ENCODE data around the gene ZNF787. TPM values are rescaled to one million over a fixed set of nuclear protein-coding genes. Genes with fewer than 3 reads are reported as not detected.

The ZNF787 gene
- total and polyA plus RNA-seq, 4 experiments from 2014 or later: 0.67 to 34.1 (median 16.3) TPM

DNA sequence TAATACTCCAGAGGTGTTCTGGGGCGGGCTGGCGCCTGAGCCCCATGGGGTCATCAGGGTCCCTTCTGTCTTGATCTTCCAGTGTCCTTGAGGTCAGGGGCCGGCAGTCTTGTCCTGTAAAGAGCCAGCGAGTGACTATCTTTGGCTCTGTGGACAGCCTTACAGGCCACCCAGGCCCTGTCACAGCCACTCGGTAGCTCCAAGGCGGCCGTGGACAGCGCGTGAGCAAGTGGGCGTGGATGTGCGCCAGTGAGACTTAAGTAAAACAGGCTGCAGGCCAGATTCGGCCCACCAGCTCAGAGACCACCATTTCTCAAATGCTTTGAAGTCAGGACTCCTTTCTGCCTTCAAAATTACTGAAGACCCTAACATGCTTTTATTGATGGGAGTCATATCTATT lies 23.7 kb upstream of the ZNF787 start:
- CTCF ChIA-PET (ENCODE audit: partially characterized antibody): no interaction called here
- POLR2A ChIA-PET (ENCODE audit: partially characterized antibody): no interaction called here
- H3K4me3 Mint-ChIP-seq: no peak overlapping the region
- H3K27me3 Mint-ChIP-seq: no peaks in the 10 kb centered on the region
- peaks cover 25 to 38% (median 32%) of the 10 kb centered on the region in 4 donors for H3K4me1 Mint-ChIP-seq
- peaks cover 0 to 3% (median 0%) of the 10 kb centered on the region in 8 donors for H3K9me3 Mint-ChIP-seq
- H3K36me3 Mint-ChIP-seq: peaks cover 17 to 19% of the 10 kb centered on the region in 2 donors
- DNase-seq: no peak
- Histone ChIP-seq H3K4me3 (ENCODE audit: low read length in 2 of 2) (no peak overlapping the region), H3K36me3 (ENCODE audit: insufficient read depth, low read length) (peaks cover 3% of the 10 kb centered on the region), H3K27me3 (ENCODE audit: insufficient read depth, low read length) (no peaks in the 10 kb centered on the region), H3K9me3 (ENCODE audit: control insufficient read depth in 1 of 2, low read length in 2 of 2) (no peaks in the 10 kb centered on the region), H3K27ac (ENCODE audit: low read depth, low read length) (no peak overlapping the region), H3K4me1 (ENCODE audit: insufficient read depth, low read length) (peaks cover 20% of the 10 kb centered on the region)
- no peak overlapping the region for H3K27ac Mint-ChIP-seq
- intact Hi-C loops (cut with micrococcal nuclease): no loop called here

DNA sequence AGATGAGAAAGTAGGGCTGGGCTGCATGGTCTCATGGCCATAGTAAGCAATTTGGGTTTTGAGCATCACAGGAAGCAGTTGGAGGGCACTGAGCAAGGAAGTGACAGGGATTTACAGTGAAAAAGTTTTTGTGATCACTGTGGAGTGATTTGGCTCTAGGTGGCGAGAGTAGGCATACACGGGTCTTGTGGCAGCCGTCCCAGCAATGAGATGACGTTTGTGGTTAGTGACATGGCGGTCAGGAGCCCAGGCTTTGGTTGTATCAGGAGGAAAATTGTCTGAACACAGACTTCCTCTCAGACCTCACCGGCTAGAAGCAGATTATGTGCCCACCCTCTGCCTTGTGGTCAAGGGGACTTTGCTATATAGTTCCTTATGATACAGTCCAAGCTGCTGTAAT lies 23.3 kb upstream of the ZNF787 start:
- no peak overlapping the region for H3K4me3 ChIP-seq (ENCODE audit: low read length in 2 of 2)
- POLR2A ChIA-PET (ENCODE audit: partially characterized antibody): no interaction called here
- peak overlapping the region in 4 of 7 donors; percentile 36 to 80 (median 71) for H3K27ac Mint-ChIP-seq
- peaks cover 22% of the 10 kb centered on the region for H3K4me1 ChIP-seq (ENCODE audit: insufficient read depth, low read length)
- DNase-seq: no peak
- no peaks in the 10 kb centered on the region for H3K36me3 ChIP-seq (ENCODE audit: insufficient read depth, low read length)
- H3K9me3 ChIP-seq (ENCODE audit: control insufficient read depth in 1 of 2, low read length in 2 of 2): no peaks in the 10 kb centered on the region
- H3K4me1 Mint-ChIP-seq: peaks cover 25 to 42% (median 33%) of the 10 kb centered on the region in 4 donors
- intact Hi-C loops (cut with micrococcal nuclease): no loop called here
- H3K36me3 Mint-ChIP-seq: peaks cover 12 to 16% of the 10 kb centered on the region in 2 donors
- no peak overlapping the region for H3K27ac ChIP-seq (ENCODE audit: low read depth, low read length)
- no peaks in the 10 kb centered on the region for H3K27me3 ChIP-seq (ENCODE audit: insufficient read depth, low read length)
- H3K4me3 Mint-ChIP-seq: no peak overlapping the region
- CTCF ChIA-PET (ENCODE audit: partially characterized antibody): no interaction called here
- H3K9me3 Mint-ChIP-seq: no peaks in the 10 kb centered on the region
- H3K27me3 Mint-ChIP-seq: no peaks in the 10 kb centered on the region

DNA sequence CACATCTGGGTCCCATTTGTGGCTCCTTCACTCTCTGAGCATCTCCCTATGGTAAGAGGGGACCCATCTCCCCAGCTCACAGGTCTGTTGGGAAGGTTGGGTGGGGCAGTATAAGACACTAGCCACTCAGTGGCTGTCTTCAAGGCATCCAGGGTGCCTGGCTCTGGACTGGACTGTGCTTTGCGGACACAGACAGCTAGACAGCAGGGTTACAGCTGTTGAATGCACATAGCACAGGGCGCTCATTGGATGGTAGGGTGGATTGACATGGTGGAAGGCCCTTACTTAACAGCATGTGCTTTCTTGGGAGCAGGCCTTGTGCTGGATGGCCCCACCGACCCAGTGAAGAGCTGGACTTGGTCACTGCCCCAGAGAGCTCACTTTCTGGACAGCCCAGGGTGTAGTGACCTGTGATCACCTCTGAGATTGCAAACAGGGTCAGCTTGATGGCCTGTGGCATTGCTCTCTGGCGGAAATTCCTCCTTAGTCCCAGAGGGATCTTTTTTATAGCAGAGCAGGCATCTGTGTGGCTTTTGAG lies 21.9 kb upstream of the ZNF787 start:
- Mint-ChIP-seq H3K9me3 (no peaks in the 10 kb centered on the region), H3K36me3 (peaks cover 3 to 9% of the 10 kb centered on the region in 2 donors), H3K27me3 (no peaks in the 10 kb centered on the region), H3K4me1 (peaks cover 24 to 46% (median 33%) of the 10 kb centered on the region in 4 donors), H3K27ac (peak overlapping the region in 2 of 7 donors; percentile 64 to 65), H3K4me3 (peak overlapping the region in 3 of 8 donors; percentile 17 to 31 (median 25))
- Histone ChIP-seq H3K27ac (ENCODE audit: low read depth, low read length) (no peak overlapping the region), H3K9me3 (ENCODE audit: control insufficient read depth in 1 of 2, low read length in 2 of 2) (no peaks in the 10 kb centered on the region), H3K27me3 (ENCODE audit: insufficient read depth, low read length) (no peaks in the 10 kb centered on the region), H3K4me3 (ENCODE audit: low read length in 2 of 2) (no peak overlapping the region), H3K36me3 (ENCODE audit: insufficient read depth, low read length) (no peaks in the 10 kb centered on the region), H3K4me1 (ENCODE audit: insufficient read depth, low read length) (peaks cover 22% of the 10 kb centered on the region)
- ChIA-PET CTCF (ENCODE audit: partially characterized antibody) (interaction anchor here (1.3 kb wide), 1 partner anchor 21 kb away, joined by 3 read pairs; no protein-coding TSS in a partner anchor), POLR2A (ENCODE audit: partially characterized antibody) (interaction anchor here (3.9 kb wide), 1 partner anchor 22 kb away, joined by 64 read pairs; the partner anchor contains the start of gene ZNF787)
- intact Hi-C loops (cut with micrococcal nuclease): no loop called here
- no peak for DNase-seq

DNA sequence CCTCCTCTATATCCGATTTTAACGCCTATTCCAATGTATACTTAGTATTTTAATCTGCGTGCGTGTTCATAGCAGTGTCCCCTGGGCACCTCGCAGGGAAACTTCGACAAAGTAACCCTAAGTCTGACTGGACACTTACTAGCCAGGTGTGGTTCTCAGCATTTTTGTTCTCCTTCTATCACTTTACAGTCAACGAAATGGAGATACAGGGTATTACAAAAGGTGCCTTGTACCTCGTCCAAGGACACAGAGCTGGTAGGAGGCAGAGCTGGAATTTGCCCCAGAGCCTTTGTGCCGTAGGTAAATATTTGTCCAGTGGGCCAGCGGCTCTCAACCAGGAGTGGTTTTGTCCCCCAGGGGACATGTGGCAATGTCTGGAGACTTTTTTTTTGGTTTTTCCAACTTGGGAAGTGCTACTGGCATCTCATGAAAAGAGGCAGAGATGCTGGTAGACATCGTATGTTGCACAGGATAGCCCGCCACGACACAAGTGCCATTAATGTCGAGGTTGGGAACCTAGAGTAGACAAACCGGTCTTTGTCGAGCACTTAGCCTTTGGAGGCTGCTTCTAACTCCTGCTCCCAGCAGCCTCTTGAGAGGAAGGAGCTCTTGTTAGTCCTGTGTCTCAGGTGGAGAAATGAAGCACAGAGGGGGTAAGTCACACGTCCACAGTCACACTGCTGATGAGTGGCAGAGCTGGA lies 21.1 kb upstream of the ZNF787 start:
- Histone ChIP-seq H3K27me3 (ENCODE audit: insufficient read depth, low read length) (no peaks in the 10 kb centered on the region), H3K4me1 (ENCODE audit: insufficient read depth, low read length) (peaks cover 22% of the 10 kb centered on the region), H3K9me3 (ENCODE audit: control insufficient read depth in 1 of 2, low read length in 2 of 2) (no peaks in the 10 kb centered on the region), H3K27ac (ENCODE audit: low read depth, low read length) (peak overlapping the region; percentile 73), H3K36me3 (ENCODE audit: insufficient read depth, low read length) (no peaks in the 10 kb centered on the region), H3K4me3 (ENCODE audit: low read length in 2 of 2) (peak overlapping the region; percentile 25 to 51)
- peaks cover 24 to 46% (median 33%) of the 10 kb centered on the region in 4 donors for H3K4me1 Mint-ChIP-seq
- ChIA-PET POLR2A (ENCODE audit: partially characterized antibody) (interaction anchor here (1.0 to 3.9 kb wide), 2 partner anchors 18 to 22 kb away, joined by 3 to 64 read pairs; partner anchors contain the start of gene ZNF787), CTCF (ENCODE audit: partially characterized antibody) (interaction anchor here (1.3 kb wide), 2 partner anchors 20 to 76 kb away, joined by 3 read pairs; no protein-coding TSS in a partner anchor)
- no peak for DNase-seq
- peak overlapping the region; percentile 78 to 96 (median 84) for H3K4me3 Mint-ChIP-seq
- peak overlapping the region; percentile 78 to 92 (median 84) for H3K27ac Mint-ChIP-seq
- H3K36me3 Mint-ChIP-seq: peaks cover 0 to 4% of the 10 kb centered on the region in 2 donors
- intact Hi-C loops (cut with micrococcal nuclease): no loop called here
- H3K9me3 Mint-ChIP-seq: no peaks in the 10 kb centered on the region
- no peaks in the 10 kb centered on the region for H3K27me3 Mint-ChIP-seq

DNA sequence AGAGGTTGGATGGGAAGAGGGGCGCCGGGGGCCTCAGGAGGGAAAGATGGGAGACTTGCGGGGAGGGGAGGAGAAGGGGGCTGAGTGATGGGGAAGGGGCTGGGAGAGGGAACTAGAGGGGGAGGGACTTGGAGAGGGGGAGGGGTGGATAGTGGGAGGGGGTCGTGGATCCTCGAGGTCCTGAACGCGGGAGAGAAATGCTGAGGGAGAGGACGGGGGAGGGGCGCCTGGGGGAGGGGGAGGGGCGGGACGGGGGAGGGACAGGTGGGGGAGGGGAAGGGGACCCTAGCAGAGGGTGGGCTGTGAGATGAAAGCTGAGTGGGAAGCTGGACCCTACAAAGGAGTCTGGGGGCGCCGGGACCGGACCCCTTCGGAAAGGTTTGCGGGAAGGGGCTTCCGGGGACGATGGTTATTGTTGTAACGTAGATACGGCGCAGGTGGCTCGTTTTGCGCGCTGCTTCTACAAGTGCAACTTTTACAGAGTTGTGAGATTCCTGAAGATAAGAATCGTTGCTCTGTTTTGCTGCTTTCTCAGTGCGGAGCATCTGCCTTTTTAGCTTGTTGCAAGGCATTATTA lies 20.4 kb upstream of the ZNF787 start:
- ChIA-PET CTCF (ENCODE audit: partially characterized antibody) (interaction anchor here (1.3 kb wide), 2 partner anchors 19 to 75 kb away, joined by 3 read pairs; no protein-coding TSS in a partner anchor), POLR2A (ENCODE audit: partially characterized antibody) (interaction anchor here (1.0 to 3.9 kb wide), 4 partner anchors 17 to 542 kb away, joined by 3 to 64 read pairs (median 4); partner anchors contain the start of genes FIZ1, ZNF524 and ZNF787)
- Mint-ChIP-seq H3K36me3 (peaks cover 0 to 4% of the 10 kb centered on the region in 2 donors), H3K4me3 (peak overlapping the region; percentile 82 to 98 (median 94)), H3K27ac (peak overlapping the region; percentile 80 to 98 (median 96)), H3K9me3 (no peaks in the 10 kb centered on the region), H3K4me1 (peaks cover 24 to 46% (median 33%) of the 10 kb centered on the region in 4 donors), H3K27me3 (no peaks in the 10 kb centered on the region)
- H3K4me1 ChIP-seq (ENCODE audit: insufficient read depth, low read length): peaks cover 22% of the 10 kb centered on the region
- H3K4me3 ChIP-seq (ENCODE audit: low read length in 2 of 2): peak overlapping the region; percentile 25 to 96
- peak; percentile 37 to 67 (median 46) for DNase-seq
- no peaks in the 10 kb centered on the region for H3K36me3 ChIP-seq (ENCODE audit: insufficient read depth, low read length)
- no peaks in the 10 kb centered on the region for H3K27me3 ChIP-seq (ENCODE audit: insufficient read depth, low read length)
- no peaks in the 10 kb centered on the region for H3K9me3 ChIP-seq (ENCODE audit: control insufficient read depth in 1 of 2, low read length in 2 of 2)
- H3K27ac ChIP-seq (ENCODE audit: low read depth, low read length): peak overlapping the region; percentile 73
- intact Hi-C loops (cut with micrococcal nuclease): loop anchor here (1.0 to 2.0 kb wide), 5 partner anchors 20 to 1099 kb away; partner anchors contain the start of genes ZNF582, ZNF787, ZNF805 and ZNF865

DNA sequence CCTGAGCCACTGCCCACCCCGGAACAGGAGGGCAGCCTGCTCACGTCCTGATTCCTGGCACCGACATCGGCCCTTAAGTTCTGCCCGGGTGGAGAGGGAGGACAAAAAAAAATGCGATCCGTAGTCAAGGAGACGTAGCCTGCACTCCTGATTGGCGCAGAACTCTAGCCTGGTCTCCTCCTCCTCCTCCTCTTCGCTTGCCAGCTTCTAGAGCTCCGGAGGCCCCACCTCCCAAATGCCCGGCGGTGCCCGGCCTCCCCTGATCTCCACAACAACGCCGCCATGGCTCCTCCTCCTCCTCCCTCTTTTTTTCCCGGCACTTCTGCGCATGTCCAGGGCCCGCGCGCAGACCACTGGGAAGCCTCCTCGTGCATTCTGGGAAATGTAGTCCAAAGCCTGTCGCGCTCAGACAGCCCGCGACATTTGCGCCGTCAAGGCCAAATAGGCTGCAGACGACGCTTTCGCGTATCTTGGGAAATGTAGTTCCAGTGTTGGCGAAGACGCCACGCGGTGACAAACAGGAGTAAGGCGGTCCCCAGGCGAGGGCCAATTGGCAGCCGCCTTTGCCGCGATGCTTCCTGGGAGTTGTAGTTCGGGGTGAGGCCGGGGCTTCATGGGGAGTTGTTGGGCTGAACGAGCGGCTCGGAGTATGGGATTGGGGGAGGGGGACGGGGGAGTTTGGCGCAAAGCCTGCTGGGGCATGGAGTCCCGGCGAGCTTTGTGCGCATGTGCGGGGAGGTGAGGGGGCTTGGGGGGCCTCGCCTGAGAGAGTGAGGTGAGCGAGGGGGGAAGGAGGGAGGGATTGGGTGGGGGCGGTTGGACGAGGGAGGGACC lies 19.7 kb upstream of the ZNF787 start, which contains the start of gene ZNF444:
ZNF444 (plus strand) TSS at position 705 of the 834 bp plus-strand sequence. CDS start 5,625 bp downstream, outside the sequence.
- H3K4me1 ChIP-seq (ENCODE audit: insufficient read depth, low read length): peaks cover 22% of the 10 kb centered on the region
- peak within 1 kb of the TSS; percentile 71 to 96 for H3K4me3 ChIP-seq (ENCODE audit: low read length in 2 of 2)
- CTCF ChIA-PET (ENCODE audit: partially characterized antibody): interaction anchor here (1.0 kb wide), 1 partner anchor 36 kb away, joined by 5 read pairs; no protein-coding TSS in a partner anchor
- H3K27me3 ChIP-seq (ENCODE audit: insufficient read depth, low read length): no peaks in the 10 kb centered on the region
- Mint-ChIP-seq H3K9me3 (no peaks in the 10 kb centered on the region), H3K27me3 (no peaks in the 10 kb centered on the region), H3K36me3 (peaks cover 0 to 4% of the 10 kb centered on the region in 2 donors), H3K4me1 (peaks cover 24 to 46% (median 33%) of the 10 kb centered on the region in 4 donors), H3K4me3 (peak within 1 kb of the TSS; percentile 87 to 98 (median 94)), H3K27ac (peak within 1 kb of the TSS; percentile 89 to 98 (median 96))
- intact Hi-C loops (cut with micrococcal nuclease): loop anchor here (1.0 to 2.0 kb wide), 5 partner anchors 19 to 1100 kb away; partner anchors contain the start of genes ZNF582, ZNF787, ZNF805 and ZNF865
- POLR2A ChIA-PET (ENCODE audit: partially characterized antibody): interaction anchor here (1.0 to 3.9 kb wide), 4 partner anchors 16 to 541 kb away, joined by 3 to 64 read pairs (median 4); partner anchors contain the start of genes FIZ1, ZNF524 and ZNF787
- H3K27ac ChIP-seq (ENCODE audit: low read depth, low read length): peak within 1 kb of the TSS; percentile 73
- DNase-seq: peak; percentile 99 to 100 (median 99)
- H3K9me3 ChIP-seq (ENCODE audit: control insufficient read depth in 1 of 2, low read length in 2 of 2): no peaks in the 10 kb centered on the region
- no peaks in the 10 kb centered on the region for H3K36me3 ChIP-seq (ENCODE audit: insufficient read depth, low read length)
